GM06990 (cell line): ENCODE data around the gene NBPF26.
"Not testable (repeated sequence)": the region's sequence is repeated elsewhere in the genome, so short reads cannot be mapped to it uniquely, and the experiment has no call there.

Experiments
- DNase-seq: peaks from one replicate; pipeline ENCODE4 v3.0.0-alpha.2; 2011; ENCODE audit not compliant: insufficient read length; ENCODE audit errors: extremely low read depth
- H3K27me3 ChIP-seq: replicated peaks from 2 replicates; pipeline ENCODE4 v1.6.0; 2011; ENCODE audit warnings: low read length; ENCODE audit not compliant: control insufficient read depth, insufficient read depth
- H3K36me3 ChIP-seq: 2 replicates; pipeline ENCODE4 v1.5.1; 2011; ENCODE audit warnings: low read length; ENCODE audit not compliant: control insufficient read depth, insufficient read depth
- H3K4me3 ChIP-seq: replicated peaks from 2 replicates; pipeline ENCODE4 v1.5.1; 2011; ENCODE audit warnings: low read depth, mild to moderate bottlenecking, control low read depth, low read length

Gene NBPF26

DNA sequence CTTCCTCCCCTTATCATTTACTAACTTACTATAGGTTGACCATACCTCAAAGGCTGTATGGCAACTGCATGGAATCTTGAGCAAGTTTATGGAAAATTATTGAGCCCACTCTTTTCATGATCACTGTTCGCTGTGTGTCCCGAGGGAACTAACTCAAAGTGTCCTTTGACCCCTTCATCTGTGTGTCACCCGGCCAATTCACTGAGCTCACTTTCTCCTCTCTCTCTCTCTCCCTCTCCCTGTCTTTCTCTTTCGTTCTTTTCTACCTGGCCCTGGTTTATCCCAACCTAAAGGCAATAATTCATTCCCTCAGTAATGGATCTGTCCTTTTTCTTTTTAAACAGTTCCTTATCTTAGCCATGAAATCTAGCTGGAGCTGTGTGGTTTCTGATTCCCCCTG lies 102.9 kb downstream of the NBPF26 start:
- H3K4me3 ChIP-seq, H3K27me3 ChIP-seq, H3K36me3 ChIP-seq, DNase-seq: not testable (repeated sequence)

DNA sequence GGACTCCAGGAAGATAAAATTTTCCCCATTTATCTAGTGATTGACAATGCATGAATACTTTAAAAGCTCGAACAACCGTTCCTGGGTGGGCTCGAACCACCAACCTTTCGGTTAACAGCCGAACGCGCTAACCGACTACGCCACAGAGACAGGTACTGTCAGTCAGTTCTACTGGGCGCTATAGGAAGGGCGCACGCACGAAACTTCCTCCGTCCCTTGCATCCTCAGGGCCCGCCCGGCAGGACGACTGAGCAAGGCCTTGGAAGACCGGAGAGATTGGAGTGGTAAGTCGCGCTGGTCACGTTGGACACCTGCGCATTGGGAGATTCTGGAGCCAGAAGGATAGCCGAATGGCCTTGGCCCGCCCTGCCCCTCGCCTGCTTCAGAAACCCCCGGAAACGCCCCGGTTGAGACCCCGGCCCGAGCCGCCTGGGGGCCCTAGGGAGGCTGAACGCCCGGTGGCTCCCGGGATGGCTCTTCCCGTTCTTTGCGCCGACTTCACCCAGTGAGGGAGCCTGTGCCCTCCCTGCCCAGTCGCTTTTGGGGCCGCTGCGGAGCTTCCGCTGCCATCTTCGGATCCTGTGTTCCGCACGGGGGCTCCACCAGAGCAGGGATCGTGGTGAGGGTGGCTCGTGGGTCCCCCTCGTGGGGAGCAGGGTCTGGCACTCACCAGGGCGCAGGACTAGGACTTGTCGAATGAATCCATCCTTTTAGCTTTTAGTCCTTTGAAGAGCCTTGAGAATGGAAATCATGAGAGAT lies 120.6 kb downstream of the NBPF26 start:
- peak; percentile 1 for DNase-seq
- not testable (repeated sequence) for H3K36me3 ChIP-seq, H3K27me3 ChIP-seq
- peak overlapping the region; percentile 38 for H3K4me3 ChIP-seq

DNA sequence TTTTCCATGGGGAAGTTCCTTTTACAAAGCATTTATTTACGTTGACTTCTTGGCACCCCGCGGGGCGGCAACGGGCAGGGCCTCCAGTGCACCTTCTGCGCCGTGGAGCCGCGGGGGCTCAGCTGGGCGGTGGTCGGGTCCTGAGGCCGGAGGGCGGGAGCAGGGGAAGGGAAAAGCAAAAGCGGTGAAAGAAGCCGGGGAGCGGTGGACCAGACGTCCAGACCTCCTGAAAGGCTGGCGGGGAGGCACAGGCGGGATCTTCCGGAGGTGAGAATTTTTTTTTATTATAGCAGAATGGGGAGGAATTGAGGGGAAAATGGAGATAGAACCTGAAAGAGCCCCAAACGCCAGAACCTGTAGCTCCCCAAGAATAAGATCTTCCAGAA lies 121.2 kb downstream of the NBPF26 start:
- not testable (repeated sequence) for H3K4me3 ChIP-seq, H3K27me3 ChIP-seq, H3K36me3 ChIP-seq, DNase-seq

DNA sequence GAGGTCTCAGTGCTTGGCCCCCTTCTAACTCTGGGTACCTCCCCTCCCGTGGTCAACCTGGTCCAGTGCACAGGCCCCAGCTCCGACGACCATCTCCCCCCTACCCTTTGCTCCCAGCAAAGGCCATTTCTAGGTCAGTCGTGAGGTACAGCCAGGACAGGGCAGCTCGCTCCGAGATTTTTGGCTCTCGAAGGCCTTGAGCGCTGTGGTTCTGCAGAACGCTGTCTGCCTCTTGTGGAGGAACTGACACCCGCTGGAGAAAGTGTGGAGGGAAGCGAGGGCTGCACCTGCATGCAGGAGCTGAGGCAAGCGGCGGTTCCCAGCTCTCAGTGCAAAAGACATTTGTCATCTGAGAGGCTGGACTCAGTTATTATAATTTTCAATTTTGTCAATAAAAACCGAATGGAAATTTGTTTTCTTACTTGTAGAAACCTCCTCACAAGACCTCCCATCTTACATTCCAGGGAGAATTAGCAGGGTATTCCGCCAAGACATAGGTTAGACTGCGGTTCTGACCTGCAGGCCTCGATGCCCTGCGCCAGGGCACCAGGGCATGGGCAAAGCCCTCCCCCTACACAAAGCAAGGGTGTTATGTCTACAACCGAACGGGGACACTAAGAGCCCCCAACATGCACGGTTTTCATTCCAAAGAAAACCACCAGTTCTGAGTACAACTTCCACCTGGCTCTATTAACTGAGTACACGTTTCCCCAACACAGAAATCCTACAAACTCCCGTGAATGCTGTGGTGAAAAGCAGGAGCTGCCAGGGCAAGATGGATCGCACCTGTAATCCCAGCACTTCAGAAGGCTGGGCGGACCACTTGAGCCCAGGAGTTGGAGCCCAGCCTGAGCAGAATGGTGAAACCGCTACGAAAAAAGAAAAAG lies 125.9 kb downstream of the NBPF26 start:
- DNase-seq, result peak; percentile 13
- H3K27me3 ChIP-seq, H3K4me3 ChIP-seq, H3K36me3 ChIP-seq: not testable (repeated sequence)

DNA sequence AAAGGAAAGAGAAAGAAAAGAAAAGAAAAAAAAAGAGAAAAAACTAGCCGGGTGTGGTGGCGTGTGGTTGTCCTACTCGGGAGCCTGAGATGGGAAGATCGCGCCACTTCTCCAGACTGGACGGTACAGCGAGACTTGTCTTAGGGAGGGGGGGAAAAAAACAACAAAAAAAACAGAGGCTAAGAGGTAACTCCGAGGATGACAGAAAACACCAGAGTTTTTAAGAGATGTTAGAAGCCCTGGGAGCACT lies 126.5 kb downstream of the NBPF26 start:
- DNase-seq, result peak; percentile 52
- H3K4me3 ChIP-seq, H3K36me3 ChIP-seq, H3K27me3 ChIP-seq: not testable (repeated sequence)

DNA sequence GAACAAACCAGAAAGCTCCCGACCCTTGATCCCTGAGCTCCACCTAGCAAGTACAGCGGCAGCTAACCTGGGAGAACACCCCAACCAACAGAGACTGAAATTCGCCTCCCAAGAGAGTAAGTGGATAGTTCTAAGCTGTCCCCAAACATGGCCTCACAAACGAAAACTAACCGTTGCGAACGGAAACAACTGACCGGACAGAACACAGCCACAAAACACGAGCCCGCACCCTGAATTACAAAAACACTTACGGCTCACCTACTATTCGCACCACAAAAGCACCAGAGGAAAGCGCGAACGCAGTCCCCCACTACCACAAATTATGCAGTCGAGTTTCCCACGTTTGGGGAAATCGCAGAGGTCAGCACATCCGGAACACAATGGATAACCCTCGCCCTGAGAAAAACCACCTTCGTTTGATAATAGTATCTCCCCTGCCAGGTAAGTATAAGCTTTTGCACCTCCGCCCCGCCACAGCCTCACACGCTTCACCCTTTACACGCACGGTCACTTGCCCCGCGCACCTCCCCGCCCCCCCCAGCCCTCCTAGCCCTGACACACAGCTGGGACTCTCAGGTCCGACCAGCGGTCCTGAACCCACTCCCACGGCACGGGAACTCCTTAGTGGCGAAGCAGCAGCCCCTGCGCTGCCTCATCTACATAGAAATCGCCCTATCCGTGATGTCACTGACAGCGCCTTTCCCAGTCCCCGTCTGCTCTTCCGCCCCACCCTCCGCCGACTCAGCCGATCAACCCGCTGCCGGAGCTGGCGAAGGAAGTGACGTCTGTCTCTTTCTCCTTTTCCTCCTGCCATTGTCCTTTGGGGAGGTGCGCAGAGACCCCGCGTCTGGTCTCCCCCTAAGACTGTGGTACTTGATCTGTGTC lies 127.0 kb downstream of the NBPF26 start:
- DNase-seq, result peak; percentile 65
- not testable (repeated sequence) for H3K36me3 ChIP-seq, H3K27me3 ChIP-seq
- H3K4me3 ChIP-seq, result peak overlapping the region; percentile 14; the same call in 1 of the 2 replicates

DNA sequence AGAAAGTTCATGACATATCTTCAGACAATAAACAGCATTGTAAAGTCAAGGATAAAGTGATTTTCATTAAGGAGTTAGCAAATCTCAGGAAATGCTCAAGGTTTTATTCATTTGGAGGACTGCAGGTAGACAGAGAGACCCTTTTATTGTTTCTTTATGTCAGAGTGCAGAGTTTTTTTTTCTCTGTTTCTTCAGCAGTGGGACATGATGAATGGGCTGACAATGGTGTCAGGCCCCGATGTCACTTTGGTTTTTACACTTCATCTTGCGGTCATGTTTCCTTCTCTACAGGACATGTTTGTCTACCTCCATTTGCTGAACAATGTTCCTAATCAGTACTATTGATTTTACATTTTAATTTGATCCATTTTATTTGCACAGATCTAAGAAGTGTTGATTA lies 134.4 kb downstream of the NBPF26 start:
- not testable (repeated sequence) for H3K36me3 ChIP-seq, H3K27me3 ChIP-seq, DNase-seq, H3K4me3 ChIP-seq

DNA sequence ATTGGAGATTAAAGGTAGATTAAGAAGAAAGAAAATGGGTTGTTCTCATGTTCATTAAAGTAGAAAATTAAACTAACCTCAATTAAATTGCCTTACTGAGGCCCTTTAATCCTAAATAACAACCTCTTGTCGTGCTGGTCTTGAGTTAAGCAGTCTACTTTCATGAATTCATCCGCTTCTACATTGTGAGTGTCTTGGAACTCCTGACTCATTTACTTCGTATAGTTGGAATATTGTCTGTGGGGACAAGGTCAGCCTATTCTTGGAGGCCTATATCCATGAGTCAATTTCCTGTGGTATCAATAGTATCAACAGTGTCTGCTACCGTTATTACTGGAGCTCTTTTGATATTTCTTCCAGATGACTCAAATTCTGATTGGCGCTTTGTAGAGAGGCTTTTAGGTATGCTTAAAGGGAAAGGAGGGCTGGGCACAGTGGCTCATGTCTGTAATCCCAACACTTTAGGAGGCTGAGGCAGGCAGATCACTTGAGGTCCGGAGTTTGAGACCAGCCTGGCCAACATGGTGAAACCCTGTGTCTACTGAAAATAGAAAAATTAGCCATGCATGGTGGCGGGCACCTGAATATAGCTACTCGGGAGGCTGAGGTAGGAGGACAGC lies 136.0 kb downstream of the NBPF26 start:
- H3K4me3 ChIP-seq, H3K36me3 ChIP-seq, H3K27me3 ChIP-seq, DNase-seq: not testable (repeated sequence)

DNA sequence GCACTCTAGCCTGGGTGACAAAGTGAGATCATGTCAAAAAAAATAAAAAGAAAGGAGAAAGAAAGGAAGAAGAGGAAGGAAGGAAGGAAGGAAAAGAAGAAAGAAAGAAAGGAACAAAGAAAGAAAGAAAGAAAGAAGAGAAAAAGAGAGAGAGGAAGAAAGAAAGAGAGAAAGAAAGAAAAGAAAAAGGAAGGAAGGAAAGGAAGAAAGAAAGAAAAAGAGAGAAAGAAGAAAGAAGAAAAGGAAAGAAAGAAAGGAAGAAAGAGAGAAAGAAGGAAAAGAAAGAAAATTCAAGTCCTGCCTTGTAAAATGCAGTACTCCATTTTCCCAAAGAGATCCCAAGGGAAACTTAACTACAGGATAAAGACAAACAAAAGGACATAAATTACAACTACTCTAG lies 154.5 kb downstream of the NBPF26 start:
- H3K36me3 ChIP-seq, H3K4me3 ChIP-seq, DNase-seq, H3K27me3 ChIP-seq: not testable (repeated sequence)

DNA sequence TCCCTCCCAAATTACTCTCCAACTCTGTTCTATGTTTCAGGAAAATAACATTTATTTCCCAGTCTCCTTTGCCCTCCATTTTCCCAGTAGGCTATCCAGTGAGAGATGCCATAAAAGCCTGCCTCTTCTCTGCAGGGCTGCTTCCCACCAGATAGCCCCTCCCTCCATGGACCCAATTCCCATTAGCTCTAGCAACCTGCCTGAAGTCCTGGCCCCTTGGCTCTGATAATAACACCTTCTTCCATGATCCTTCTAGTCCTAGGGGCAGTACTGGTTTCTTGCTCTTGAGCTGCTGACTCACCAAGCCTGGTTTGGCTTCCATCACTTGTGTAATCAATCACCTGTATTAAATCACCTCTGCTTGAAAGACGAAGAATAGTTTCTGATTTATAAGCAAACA lies 156.3 kb downstream of the NBPF26 start:
- not testable (repeated sequence) for H3K36me3 ChIP-seq, H3K4me3 ChIP-seq, H3K27me3 ChIP-seq, DNase-seq

DNA sequence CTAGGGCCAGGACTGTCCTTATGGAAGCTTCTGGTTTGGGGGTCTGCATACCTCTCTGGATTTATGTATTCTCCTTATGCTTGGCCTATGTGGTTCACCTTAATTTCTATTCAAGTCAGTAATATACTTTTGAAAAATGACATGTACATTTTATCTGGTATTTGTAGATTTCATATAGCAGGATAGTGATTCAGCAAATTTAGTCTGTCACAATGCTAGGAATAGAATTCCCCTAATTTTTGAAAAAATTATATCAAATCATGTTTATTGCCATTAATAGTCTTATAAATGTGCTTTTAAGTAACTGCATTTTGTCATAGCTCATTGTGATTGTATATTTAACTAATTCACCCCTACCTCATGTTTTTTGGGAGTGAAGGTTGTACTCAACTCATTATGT lies 158.2 kb downstream of the NBPF26 start:
- not testable (repeated sequence) for H3K27me3 ChIP-seq, DNase-seq, H3K36me3 ChIP-seq, H3K4me3 ChIP-seq
